Activated CD4-positive, alpha-beta T cell treated with anti-CD3 and anti-CD28 coated beads for 48 hours (primary cell): ENCODE data around the gene LAMA4.
"Not testable (repeated sequence)": the region's sequence is repeated elsewhere in the genome, so short reads cannot be mapped to it uniquely, and the experiment has no call there.

Experiments used
- DNase-seq: peaks from one replicate; pipeline ENCODE4 v3.0.0-alpha.2; 2020

Gene LAMA4

GRCh38 chr6:112206110-112206458 is 48.3 kb downstream of the LAMA4 start:
- no peak for DNase-seq

GRCh38 chr6:112205427-112206109 is 48.8 kb downstream of the LAMA4 start:
- DNase-seq: no peak

GRCh38 chr6:112204350-112204706 is 50.0 kb downstream of the LAMA4 start:
- DNase-seq: no peak

GRCh38 chr6:112203577-112204349 is 50.6 kb downstream of the LAMA4 start:
- DNase-seq: no peak

- DNase-seq: no peak
Measured at GRCh38 chr6:112202639-112203341, 51.6 kb downstream of the LAMA4 start.

GRCh38 chr6:112200185-112200914 is 54.0 kb downstream of the LAMA4 start:
- DNase-seq: not testable (repeated sequence)

- no peak for DNase-seq
Measured at GRCh38 chr6:112199001-112199403, 55.4 kb downstream of the LAMA4 start.

- DNase-seq: no peak
Measured at GRCh38 chr6:112198582-112198981, 55.8 kb downstream of the LAMA4 start.

GRCh38 chr6:112197636-112198035 is 56.7 kb downstream of the LAMA4 start:
- no peak for DNase-seq

GRCh38 chr6:112196306-112196705 is 58.1 kb downstream of the LAMA4 start:
- DNase-seq: no peak

- DNase-seq: no peak
Measured at GRCh38 chr6:112195166-112195565, 59.2 kb downstream of the LAMA4 start.

GRCh38 chr6:112194511-112194910 is 59.9 kb downstream of the LAMA4 start:
- DNase-seq: no peak

- no peak for DNase-seq
Measured at GRCh38 chr6:112193535-112194051, 60.8 kb downstream of the LAMA4 start.

GRCh38 chr6:112193117-112193516 is 61.2 kb downstream of the LAMA4 start:
- DNase-seq: no peak

- no peak for DNase-seq
Measured at GRCh38 chr6:112191509-112192020, 62.8 kb downstream of the LAMA4 start.

GRCh38 chr6:112190164-112190563 is 64.2 kb downstream of the LAMA4 start:
- DNase-seq: no peak

GRCh38 chr6:112189494-112189893 is 64.9 kb downstream of the LAMA4 start:
- no peak for DNase-seq

GRCh38 chr6:112188906-112189305 is 65.5 kb downstream of the LAMA4 start:
- no peak for DNase-seq

- no peak for DNase-seq
Measured at GRCh38 chr6:112187736-112188135, 66.6 kb downstream of the LAMA4 start.

GRCh38 chr6:112184951-112185350 is 69.4 kb downstream of the LAMA4 start:
- DNase-seq: no peak

- DNase-seq: no peak
Measured at GRCh38 chr6:112183271-112183671, 71.1 kb downstream of the LAMA4 start.

GRCh38 chr6:112181130-112181529 is 73.2 kb downstream of the LAMA4 start:
- DNase-seq: no peak
